GM20000 (cell line): ENCODE results near the gene TCF4.

Experiments used
- DNase-seq: peaks from one replicate; pipeline ENCODE4 v3.0.0; 2012; ENCODE audit warnings: low spot score
- TF ChIP-seq, protein P1 (sequence below): IDR thresholded peaks from 2 replicates; pipeline ENCODE4 v1.5.1; 2012; ENCODE audit warnings: mild to moderate bottlenecking, control low read depth; ENCODE audit errors: extremely low read depth, missing control alignments

TCF4 gene

DNA sequence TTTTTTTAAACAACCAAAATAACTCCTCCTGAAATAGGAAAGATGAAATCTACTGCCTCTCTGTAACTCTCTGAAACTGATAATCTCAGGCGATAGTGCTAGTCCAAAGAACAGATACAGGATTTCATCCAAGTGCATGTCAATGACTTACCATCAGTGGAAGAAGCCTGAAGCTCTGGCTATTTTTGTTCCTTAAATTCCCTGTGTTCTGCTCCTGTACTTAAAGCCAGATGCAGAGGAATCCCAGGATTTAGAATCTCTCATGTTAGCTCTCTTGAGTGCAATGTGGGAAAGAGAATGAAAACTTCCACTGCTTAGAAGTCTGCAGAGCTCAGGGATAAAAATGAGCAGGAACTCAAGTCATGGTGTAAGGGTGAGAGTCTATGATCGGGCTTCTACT lies 291.9 kb downstream of the TCF4 start:
- DNase-seq: no peak

DNA sequence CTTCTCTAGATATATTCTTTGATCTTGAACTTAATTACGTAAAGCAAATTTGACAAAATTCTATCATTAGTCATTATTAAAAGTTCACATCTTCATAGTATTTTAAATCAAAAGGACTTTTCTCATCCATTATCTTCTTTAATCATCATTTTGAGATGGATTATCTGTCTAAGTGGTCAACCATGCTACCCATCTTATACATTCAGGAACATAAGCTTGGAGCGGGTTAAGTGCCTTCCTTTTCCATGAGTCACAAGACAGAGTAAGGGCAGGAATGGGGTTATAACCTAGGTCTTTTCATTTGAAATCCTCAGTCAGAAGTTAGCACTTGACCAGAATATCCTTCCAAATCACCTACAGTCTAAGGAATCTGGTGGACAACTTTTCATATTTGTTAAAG lies 297.1 kb downstream of the TCF4 start:
- TF ChIP-seq, protein P1, sequence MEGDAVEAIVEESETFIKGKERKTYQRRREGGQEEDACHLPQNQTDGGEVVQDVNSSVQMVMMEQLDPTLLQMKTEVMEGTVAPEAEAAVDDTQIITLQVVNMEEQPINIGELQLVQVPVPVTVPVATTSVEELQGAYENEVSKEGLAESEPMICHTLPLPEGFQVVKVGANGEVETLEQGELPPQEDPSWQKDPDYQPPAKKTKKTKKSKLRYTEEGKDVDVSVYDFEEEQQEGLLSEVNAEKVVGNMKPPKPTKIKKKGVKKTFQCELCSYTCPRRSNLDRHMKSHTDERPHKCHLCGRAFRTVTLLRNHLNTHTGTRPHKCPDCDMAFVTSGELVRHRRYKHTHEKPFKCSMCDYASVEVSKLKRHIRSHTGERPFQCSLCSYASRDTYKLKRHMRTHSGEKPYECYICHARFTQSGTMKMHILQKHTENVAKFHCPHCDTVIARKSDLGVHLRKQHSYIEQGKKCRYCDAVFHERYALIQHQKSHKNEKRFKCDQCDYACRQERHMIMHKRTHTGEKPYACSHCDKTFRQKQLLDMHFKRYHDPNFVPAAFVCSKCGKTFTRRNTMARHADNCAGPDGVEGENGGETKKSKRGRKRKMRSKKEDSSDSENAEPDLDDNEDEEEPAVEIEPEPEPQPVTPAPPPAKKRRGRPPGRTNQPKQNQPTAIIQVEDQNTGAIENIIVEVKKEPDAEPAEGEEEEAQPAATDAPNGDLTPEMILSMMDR: no peak
- DNase-seq: no peak

More for the DNA sequence above, 291.9 kb downstream of the TCF4 start:
- TF ChIP-seq, protein P1: no peak

DNA sequence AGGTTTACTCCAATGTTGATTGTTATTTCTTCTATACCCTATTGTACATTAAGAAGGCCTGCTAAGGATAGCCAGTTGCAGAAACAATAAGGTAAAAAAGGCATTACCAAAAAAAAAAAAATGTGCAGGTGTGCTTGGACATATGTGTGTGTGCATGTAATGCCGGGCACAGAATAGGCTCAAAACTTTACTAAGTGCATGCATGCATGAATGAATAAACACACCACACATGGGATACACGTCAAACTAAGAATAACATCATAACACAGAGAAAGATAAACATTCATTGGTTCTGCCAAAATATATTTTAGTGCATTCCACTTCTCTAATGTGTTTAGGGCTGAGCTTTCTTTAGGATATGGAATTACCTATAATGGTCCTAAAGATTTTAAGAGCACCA lies 298.2 kb downstream of the TCF4 start:
- TF ChIP-seq, protein P1: no peak
- no peak for DNase-seq

DNA sequence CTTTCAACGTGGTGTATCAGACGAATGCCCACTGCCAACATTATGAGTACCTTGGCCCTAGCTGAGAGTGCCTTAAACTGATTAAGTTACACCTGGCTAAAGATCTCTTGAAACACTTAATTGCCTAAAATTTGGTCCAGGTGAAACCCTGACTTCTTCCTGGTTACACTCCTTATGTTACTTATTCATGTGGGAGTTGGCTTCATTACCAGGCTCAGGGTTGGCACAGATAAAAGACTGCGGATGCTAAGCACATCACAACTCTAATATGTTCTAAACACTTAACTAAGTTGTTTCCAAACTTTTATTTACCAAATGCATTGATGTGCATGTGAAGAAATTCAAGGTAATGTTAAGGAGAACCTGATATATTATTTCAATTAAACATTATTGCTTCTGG lies 298.9 kb downstream of the TCF4 start:
- TF ChIP-seq, protein P1: no peak
- no peak for DNase-seq

DNA sequence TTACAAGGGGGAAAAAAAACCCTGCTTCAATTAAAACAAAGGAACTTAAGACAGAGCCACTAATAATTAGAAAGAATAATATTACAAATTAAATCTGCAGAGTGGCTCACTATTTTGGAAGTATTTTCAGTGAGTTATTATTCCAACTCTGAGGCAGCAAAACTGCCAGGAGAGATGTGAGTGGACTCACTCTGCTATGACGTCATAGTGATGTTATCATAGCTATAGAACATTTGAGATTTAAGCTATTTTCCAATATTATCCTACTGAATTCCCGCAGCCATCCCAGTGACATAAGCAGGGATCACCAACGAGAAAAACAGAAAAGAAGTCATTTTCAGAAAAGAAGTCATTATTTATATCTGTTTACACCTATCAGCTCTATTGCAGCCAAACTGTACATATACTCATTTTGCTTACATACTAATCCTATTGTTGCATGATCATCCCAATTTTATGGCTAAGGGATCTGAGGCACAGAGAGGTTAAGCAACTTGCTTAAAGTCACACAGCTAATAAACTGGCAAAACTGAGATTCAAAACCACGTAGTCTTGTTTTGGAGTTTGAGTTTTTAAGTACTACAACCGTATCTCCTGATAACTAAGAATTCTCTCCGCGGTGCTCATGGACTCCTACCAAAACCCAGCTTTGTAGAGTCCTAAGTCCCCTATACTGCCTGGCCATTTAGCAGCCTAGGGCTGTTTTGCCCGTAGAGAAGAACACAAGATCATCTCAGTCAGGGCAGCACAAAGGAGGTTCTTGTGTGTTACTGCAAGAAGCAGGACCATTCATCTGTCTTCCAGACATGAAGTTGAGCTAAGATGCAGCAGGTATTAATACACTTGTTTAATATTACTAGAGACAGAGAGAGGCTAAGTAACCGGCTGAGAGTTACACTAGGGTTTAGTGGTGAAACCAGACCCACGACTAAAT lies 299.8 kb downstream of the TCF4 start:
- TF ChIP-seq, protein P1: no peak

GRCh38 chr18:55287149-55287806 lies 300.7 kb downstream of the TCF4 start:
- TF ChIP-seq, protein P1: no peak
- no peak for DNase-seq

More for the DNA sequence above, 299.8 kb downstream of the TCF4 start:
- DNase-seq: no peak

DNA sequence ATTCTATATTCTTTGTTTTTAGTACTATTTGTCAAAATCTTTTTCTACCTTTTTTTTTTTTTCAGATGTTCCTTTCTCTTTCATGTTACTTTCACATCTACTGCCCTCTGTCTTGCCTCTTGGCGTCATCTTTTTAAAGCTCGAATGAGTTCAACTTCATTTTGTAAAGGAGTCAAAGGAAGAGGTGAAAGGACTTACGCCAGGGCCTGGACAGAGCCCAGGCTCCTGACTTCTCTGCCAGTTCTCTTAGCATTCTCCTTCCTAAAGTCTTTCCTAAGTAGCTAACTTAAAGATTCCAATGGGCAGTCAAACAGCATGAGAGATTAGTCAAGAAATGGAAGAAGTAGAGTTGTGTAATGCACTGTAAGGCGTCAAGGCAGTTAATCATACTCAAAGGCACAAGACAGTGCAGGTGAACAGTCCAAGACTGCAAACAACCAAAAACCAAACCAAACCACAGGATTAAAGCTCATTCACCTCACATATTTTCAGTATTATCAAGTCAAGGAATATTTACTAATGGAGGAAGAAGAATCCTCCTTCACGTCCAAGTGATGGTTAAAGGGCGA lies 301.7 kb downstream of the TCF4 start:
- no peak for DNase-seq
- TF ChIP-seq, protein P1: no peak
